Activated T-helper 2 cell treated with anti-CD3 and anti-CD28 coated beads, Interferon-gamma antibody, Interleukin-2, Interleukin-4, amounts not matched to agents 10 μg/mL and 5 μg/mL and 100 μg/mL, durations not matched to agents 14 hours and 24 hours and 36 hours (primary cell): ENCODE data around the gene PTOV1. TPM values are rescaled to one million over a fixed set of nuclear protein-coding genes. Genes with fewer than 3 reads are reported as not detected.
A peak's percentile ranks its signal among the peaks of the same experiment; 100 is the strongest.

ENCODE experiments used
- DNase-seq: peaks from one replicate; pipeline ENCODE4 v3.0.0; 2021; ENCODE audit warnings: low spot score
- H3K27ac Mint-ChIP-seq: one replicate; pipeline ENCODE4 v1.8.0; 2021; ENCODE audit warnings: mixed read lengths
- H3K27me3 Mint-ChIP-seq: one replicate; pipeline ENCODE4 v1.8.0; 2021; ENCODE audit warnings: low read depth, mixed read lengths
- H3K36me3 Mint-ChIP-seq: one replicate; pipeline ENCODE4 v1.8.0; 2021; ENCODE audit warnings: low read depth, mixed read lengths
- H3K4me1 Mint-ChIP-seq: one replicate; pipeline ENCODE4 v1.8.0; 2021; ENCODE audit warnings: low read depth, mixed read lengths
- H3K4me3 Mint-ChIP-seq: one replicate; pipeline ENCODE4 v1.8.0; 2021; ENCODE audit warnings: low read depth, mild to moderate bottlenecking, moderate library complexity, mixed read lengths
- H3K9me3 Mint-ChIP-seq: one replicate; pipeline ENCODE4 v1.8.0; 2021; ENCODE audit warnings: mixed read lengths
- intact Hi-C: fragments of 100-400 bp; cut with micrococcal nuclease; formaldehyde crosslinking; loops from one replicate; pipeline ENCODE4 v1.15.1; 2023
- total RNA-seq: library from RNA; stranded (reverse); gene quantifications from 2 replicates; pipeline ENCODE4 v1.2.3, GENCODE V29; 2022

The PTOV1 gene
- total RNA-seq, 1 donor from 2014 or later, result 127 TPM

DNA sequence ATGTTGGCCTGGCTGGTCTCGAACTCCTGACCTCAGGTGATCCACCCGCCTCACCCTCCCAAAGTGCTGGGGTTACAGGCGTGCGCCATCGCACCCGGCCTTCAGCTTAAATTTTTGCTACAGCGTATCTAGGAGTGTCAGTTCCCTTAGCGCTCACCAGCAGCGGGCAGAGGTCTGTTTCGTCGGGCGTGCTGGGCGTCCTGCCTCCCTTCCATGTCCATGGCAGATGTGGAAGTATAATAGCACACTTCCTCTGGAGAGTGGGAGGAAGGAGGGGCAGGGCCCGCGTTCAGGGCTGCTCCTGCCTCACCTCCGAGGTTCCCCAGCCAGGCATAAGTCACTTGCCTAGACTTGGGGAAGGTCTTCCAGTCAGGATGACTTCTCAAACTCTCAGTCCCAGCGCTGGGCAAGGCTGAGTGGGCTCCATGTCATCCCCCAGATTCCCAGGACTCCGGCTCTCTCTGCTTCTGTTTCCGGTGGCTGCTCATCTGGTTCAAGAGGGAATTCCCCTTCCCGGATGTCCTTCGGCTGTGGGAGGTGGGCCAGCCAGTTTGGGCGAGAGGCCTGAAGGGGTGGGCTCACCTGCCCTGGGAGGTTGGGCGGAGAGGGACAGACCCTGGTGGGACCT, 36.2 kb downstream of the PTOV1 start:
- peaks cover 53% of the 10 kb centered on the region for H3K36me3 Mint-ChIP-seq
- H3K27ac Mint-ChIP-seq, result no peak overlapping the region
- no peaks in the 10 kb centered on the region for H3K9me3 Mint-ChIP-seq
- DNase-seq, result no peak
- intact Hi-C loops, result no loop called here
- H3K4me3 Mint-ChIP-seq, result no peak overlapping the region
- H3K4me1 Mint-ChIP-seq, result peaks cover 5% of the 10 kb centered on the region
- no peaks in the 10 kb centered on the region for H3K27me3 Mint-ChIP-seq

DNA sequence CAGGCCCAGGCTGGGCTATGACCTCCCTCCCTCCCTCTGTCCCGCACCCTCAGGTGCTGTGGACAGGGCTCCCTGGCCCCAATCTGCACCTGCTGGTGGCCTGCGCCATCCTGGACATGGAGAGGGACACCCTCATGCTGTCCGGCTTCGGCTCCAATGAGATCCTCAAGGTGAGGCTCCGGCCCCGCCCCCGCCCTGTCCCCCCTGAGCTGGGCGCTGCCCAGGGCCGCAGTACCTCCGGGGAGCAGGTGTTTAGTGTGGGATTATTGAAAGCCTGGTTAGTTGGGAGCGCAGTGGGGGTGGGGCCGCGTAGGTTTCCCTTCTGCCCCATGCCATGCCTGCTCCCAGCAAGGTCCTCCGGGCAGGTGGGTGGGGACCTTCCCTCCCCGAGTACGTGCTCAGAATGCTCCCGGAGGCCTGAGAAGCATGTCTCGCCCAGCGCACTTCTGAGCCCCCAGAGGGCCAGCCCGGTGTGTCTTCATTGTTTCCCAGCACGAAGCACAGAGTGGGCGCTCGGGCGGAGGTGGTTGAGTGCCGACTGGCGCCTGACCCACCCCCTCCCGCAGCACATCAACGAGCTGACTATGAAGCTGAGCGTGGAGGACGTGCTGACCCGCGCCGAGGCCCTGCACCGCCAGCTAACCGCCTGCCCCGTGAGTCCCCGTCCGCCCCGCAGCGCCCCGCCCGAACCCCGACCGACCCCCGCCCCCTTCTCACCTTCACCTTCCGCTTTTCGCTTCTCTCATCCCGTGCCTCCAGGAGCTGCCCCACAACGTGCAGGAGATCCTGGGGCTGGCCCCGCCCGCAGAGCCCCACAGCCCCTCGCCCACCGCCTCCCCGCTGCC, 36.9 kb downstream of the PTOV1 start:
- intact Hi-C loops, result no loop called here
- Mint-ChIP-seq H3K27me3 (no peaks in the 10 kb centered on the region), H3K36me3 (peaks cover 46% of the 10 kb centered on the region), H3K4me1 (peaks cover 7% of the 10 kb centered on the region), H3K9me3 (no peaks in the 10 kb centered on the region), H3K4me3 (no peak overlapping the region), H3K27ac (no peak overlapping the region)
- DNase-seq, result no peak

DNA sequence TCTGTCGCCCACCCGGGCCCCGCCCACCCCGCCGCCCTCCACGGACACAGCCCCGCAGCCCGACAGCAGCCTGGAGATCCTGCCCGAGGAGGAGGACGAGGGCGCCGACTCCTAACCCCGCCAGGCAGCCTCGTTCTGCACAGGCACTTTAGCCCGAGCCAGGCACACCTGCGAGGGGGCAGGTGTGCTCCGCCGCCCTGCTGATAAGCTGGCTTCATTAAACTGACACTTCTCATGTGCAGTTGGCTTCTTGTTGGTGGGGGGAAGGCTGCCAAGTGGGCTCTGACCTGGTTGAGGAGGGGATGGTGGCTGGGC, 37.5 kb downstream of the PTOV1 start:
- no peaks in the 10 kb centered on the region for H3K27me3 Mint-ChIP-seq
- no peak overlapping the region for H3K27ac Mint-ChIP-seq
- no peak overlapping the region for H3K4me3 Mint-ChIP-seq
- intact Hi-C loops, result no loop called here
- no peak for DNase-seq
- H3K4me1 Mint-ChIP-seq, result peaks cover 11% of the 10 kb centered on the region
- H3K36me3 Mint-ChIP-seq, result peaks cover 43% of the 10 kb centered on the region
- no peaks in the 10 kb centered on the region for H3K9me3 Mint-ChIP-seq

DNA sequence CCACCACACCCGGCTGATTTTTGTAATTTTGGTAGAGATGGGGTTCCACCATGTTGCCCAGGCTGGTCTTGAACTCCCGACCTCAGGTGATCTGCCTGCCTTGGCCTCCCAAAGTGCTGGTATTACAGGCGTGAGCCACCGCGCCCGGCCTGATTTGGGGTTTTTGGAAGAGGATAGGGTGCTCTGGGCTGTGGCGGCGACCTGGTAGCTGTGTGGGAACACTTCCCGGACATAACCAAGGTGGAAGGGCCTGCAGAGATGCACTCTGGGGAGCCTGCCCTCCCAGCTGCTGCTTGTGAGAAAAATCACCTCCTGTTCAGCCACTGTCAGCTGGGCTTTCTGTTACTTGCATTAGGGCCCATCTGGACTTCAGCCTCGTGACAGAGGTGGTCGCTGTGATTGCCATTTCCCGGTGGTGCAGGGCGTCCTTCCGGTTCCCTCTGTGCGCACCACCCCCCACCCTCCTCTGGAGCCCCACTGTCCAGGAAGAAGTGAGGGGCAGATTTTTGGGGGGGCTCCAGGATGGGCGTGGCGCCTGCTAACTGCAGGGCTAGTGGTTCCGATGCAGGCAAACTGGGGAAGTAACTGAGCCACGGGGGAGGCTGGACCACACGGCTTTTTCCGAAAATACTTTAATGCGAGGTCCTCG, 38.2 kb downstream of the PTOV1 start:
- intact Hi-C loops, result no loop called here
- peaks cover 11% of the 10 kb centered on the region for H3K4me1 Mint-ChIP-seq
- DNase-seq, result no peak
- H3K27me3 Mint-ChIP-seq, result no peaks in the 10 kb centered on the region
- H3K36me3 Mint-ChIP-seq, result peaks cover 39% of the 10 kb centered on the region
- no peak overlapping the region for H3K27ac Mint-ChIP-seq
- H3K9me3 Mint-ChIP-seq, result no peaks in the 10 kb centered on the region
- peak overlapping the region; percentile 5 for H3K4me3 Mint-ChIP-seq

DNA sequence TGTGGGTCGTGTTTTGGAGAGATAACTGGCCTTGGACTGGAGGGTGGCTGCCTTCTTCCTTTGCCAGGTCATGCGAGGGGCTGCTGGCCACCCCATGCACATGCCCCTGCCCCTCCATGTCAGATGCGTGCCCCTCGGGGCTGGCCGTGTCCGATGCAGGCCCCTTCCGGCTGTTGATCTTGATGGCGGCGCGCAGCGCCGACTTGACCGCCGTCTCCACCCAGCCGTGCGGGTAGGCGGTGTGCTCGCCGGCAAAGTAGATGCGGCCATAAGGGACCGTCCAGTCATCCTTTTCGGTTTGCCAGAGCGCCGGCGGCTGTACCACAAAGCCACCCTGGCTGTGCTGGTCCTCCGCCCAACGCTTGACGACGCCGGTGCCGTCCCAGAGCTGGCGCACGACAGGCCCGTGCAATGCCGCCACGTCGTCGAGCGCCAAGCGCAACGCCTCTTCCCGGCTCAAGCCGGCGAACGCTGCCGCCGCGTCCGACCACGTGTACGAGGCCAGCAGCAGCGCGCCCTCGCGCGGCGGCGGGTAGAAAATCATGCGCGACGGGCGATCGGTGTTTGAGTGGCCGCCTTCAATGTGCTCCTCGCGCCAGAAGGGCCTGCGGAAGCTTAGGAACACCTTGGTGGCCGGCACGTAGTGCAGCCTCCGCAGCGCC, 38.9 kb downstream of the PTOV1 start:
- Mint-ChIP-seq H3K27me3 (no peaks in the 10 kb centered on the region), H3K36me3 (peaks cover 32% of the 10 kb centered on the region), H3K4me3 (peak overlapping the region; percentile 73), H3K27ac (no peak overlapping the region), H3K9me3 (no peaks in the 10 kb centered on the region), H3K4me1 (peaks cover 11% of the 10 kb centered on the region)
- peak; percentile 75 for DNase-seq
- intact Hi-C loops, result no loop called here

DNA sequence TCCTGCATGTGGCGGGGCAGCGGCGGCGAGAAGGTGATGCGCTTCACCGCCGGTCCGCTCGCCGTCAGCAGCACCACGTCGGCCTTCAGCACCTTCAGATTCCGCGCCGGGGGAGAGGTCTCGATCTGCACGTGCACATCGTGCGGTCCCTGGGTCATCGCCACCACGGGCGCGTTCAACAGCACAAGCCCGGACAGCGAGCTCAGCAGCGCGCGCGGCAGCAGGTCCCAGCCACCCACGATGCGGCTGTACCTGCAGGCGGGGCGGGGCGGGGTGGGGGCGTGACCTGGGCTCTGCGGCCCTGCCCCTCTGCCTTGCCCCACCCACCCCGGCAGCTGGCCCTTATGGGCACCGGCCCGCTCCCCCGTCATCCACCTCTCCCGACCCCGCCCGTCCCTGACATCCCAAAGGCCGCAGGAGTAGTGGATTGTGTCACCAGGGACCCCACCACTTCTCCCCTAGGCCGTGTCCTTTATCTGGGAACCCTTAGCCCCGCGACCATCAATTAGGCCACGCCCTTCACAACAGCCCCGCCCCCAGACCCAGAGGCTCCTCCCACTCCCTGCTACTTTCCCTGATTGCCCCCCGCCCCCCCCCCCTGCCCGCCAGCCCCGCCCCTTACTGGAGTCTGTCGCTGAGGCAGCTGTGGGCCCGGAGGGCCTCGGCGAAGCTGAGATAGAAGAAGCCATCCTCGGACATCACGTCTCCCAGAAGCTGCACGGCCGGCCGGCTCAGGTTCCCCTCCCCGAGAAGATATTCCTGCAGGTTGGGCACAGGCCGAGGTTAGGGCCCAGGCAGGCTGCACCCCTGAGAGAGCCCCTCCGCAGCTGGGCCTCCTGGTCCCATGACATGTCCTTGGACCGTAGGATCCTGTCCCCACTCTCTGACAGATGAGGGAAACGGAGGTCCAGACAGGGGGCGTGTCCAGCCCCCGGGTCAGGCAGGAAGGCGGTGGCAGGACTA, 39.7 kb downstream of the PTOV1 start:
- Mint-ChIP-seq H3K4me3 (peak overlapping the region; percentile 73), H3K27ac (no peak overlapping the region), H3K27me3 (no peaks in the 10 kb centered on the region), H3K4me1 (peaks cover 15% of the 10 kb centered on the region), H3K36me3 (peaks cover 27% of the 10 kb centered on the region), H3K9me3 (no peaks in the 10 kb centered on the region)
- intact Hi-C loops, result no loop called here
- DNase-seq, result peak; percentile 28

DNA sequence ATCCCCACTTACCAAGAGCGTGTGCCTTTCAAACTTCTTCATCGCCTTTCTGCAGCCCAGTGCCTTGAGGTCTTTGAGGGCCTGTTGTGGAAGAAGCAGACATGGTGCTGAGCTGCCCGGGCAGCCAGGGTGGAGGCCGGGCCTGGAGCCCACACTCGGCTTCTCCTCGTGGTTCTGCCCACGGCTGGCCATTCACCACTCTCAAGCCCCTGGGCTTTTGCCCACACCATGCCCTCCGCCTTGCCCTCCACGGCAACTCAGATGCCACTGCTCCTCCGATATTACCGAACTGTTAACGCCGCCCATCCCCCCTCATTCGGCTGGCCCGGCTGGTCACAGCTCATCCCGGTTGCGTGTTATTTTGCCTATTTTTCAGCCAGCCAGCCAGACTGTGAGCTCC, 40.4 kb downstream of the PTOV1 start:
- H3K4me3 Mint-ChIP-seq, result peak overlapping the region; percentile 1
- no peak for DNase-seq
- H3K4me1 Mint-ChIP-seq, result peaks cover 19% of the 10 kb centered on the region
- H3K27ac Mint-ChIP-seq, result no peak overlapping the region
- H3K36me3 Mint-ChIP-seq, result peaks cover 23% of the 10 kb centered on the region
- no peaks in the 10 kb centered on the region for H3K9me3 Mint-ChIP-seq
- H3K27me3 Mint-ChIP-seq, result no peaks in the 10 kb centered on the region
- intact Hi-C loops, result no loop called here

DNA sequence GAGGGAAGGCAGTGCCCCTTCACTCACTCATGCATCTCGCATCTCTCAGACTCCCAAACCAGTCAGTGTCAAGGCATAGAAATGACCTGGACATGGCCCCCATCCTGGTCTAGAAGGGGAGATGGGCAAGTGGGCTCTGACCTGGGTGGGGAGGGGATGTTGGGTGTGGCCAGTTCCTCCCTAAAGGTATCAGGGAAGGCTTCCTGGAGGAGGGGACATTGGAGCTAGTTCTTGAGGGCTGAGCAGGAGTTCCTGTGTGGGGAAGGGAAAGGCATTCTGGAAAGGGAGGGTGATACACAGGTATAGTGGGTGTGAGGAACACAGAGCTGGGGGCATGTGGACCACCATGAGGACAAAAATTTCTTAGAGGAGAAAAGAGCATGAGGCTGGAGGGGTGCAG, 41.8 kb downstream of the PTOV1 start:
- Mint-ChIP-seq H3K9me3 (no peaks in the 10 kb centered on the region), H3K36me3 (peaks cover 24% of the 10 kb centered on the region), H3K27ac (peak overlapping the region; percentile 51), H3K4me3 (no peak overlapping the region), H3K27me3 (no peaks in the 10 kb centered on the region), H3K4me1 (peaks cover 31% of the 10 kb centered on the region)
- intact Hi-C loops, result no loop called here
- DNase-seq, result no peak

DNA sequence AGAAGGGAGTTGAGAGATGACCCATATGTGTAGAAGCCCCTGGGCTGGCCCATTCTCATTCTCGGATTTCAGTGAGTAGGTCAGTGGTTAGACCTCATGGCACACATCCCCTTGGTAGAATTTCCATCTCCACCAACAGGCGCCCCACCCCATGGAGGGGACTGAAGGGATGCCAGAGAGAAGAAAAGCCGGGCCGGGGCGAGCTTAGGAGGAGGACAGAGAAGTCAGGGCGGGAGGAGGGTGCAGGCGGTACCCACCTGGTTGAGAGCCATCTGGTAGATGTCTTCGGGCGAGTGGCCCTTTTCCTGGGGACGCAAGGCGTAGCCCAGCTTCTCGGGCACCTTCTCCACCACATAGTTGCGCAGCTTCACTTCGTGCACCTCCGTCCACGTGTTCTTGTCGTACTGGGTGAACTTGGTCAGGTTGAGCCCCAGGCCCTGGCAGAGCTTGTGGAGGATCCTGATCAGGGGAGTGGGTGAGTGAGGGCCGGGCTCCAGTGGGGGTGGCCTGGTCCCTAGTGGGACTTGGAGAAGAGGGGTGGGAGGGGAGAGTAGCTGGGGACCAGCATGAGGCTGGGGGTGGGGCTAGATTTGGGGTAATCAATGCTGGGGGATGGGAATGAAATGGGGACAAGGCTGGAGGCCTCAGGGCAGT, 43.2 kb downstream of the PTOV1 start:
- H3K9me3 Mint-ChIP-seq, result no peaks in the 10 kb centered on the region
- H3K36me3 Mint-ChIP-seq, result peaks cover 17% of the 10 kb centered on the region
- intact Hi-C loops, result no loop called here
- no peak for DNase-seq
- H3K4me1 Mint-ChIP-seq, result peaks cover 34% of the 10 kb centered on the region
- H3K27ac Mint-ChIP-seq, result peak overlapping the region; percentile 54
- no peaks in the 10 kb centered on the region for H3K27me3 Mint-ChIP-seq
- peak overlapping the region; percentile 24 for H3K4me3 Mint-ChIP-seq

DNA sequence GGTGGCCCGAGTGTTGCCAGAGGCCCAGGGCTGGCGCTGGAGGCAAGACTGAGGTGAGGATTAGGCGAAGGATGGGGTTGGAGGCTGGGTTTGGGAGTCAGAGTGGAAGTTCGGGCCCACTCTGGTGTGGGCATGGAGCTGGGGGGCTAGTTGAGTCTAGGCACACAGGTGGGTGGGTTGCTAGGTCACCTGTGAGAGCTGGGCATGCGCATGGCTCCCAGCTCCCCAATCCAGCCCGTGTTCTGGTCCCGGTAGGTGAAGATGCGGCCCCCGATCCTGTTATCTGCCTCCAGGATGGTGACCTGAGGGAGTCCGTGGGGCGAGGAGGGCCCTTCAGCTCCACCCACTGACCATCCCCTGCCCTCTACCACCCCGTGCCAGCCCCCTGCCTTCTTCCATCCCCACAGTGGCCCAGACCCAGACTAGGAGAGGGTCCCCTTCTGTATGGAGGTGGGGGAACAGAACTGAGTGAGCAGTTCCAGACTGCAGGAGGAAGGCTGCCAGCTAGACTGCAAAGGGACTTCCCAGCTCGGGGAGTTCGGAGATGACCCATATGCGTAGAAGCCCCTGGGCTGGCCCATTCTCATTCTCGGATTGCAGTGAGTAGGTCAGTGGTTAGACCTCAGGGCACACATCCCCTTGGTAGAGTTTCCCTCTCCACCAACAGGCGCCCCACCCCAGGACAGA, 44.1 kb downstream of the PTOV1 start:
- Mint-ChIP-seq H3K36me3 (peaks cover 9% of the 10 kb centered on the region), H3K4me1 (peaks cover 31% of the 10 kb centered on the region), H3K9me3 (no peaks in the 10 kb centered on the region), H3K4me3 (peak overlapping the region; percentile 73), H3K27ac (peak overlapping the region; percentile 87), H3K27me3 (no peaks in the 10 kb centered on the region)
- DNase-seq, result no peak
- intact Hi-C loops, result no loop called here

DNA sequence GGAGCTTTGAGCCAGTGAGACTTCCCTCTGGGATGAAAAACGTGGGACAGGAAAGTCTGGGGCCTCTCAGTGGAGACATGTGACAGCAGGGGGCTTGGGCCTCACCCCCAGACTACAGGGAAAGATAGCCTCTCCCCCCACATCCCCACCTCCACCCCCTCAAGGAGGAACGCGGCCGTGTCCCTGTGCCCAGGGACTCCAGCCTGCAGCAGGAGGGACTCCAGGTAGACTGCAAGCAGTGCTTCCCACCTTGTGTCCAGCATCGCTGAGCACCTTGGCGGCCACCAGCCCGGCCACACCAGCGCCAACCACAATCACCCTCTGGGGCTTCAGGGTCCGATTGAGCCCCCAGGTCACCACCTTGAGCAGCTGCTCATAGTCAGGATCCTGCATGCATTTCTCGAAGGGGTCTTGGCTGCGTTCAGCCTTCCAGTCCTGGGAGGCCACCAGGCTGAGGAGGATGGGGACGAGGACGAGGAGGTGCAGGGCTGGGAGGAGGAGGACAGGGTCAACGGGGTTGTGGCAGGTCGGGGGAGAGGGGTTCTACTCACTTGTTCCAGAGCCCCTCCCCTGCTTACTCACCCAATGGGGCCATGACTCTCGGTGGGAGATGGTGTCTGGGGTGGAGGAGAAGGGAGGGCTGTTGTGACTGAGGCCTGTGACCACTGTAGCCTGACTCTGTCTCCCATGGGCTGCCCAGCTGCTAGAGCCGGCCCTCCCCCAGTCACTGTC, 44.8 kb downstream of the PTOV1 start:
- H3K9me3 Mint-ChIP-seq, result no peaks in the 10 kb centered on the region
- H3K4me1 Mint-ChIP-seq, result peaks cover 30% of the 10 kb centered on the region

More for the DNA sequence above, 44.8 kb downstream of the PTOV1 start:
- Mint-ChIP-seq H3K4me3 (peak overlapping the region; percentile 73), H3K27ac (peak overlapping the region; percentile 98), H3K27me3 (no peaks in the 10 kb centered on the region), H3K36me3 (peaks cover 6% of the 10 kb centered on the region)
- DNase-seq, result no peak
- intact Hi-C loops, result loop anchor here (2.0 kb wide), 2 partner anchors 15 to 33 kb away; partner anchors contain the start of genes ATF5 and NUP62
